Panc1 (cell line): ENCODE measurements around the gene PLOD3. TPM values are rescaled to one million over a fixed set of nuclear protein-coding genes. Genes with fewer than 3 reads are reported as not detected.

ENCODE experiments used
- ATAC-seq: fragments of 200-7000 bp; cut with Tn5 transposase; 2 replicates; pipeline ENCODE4 v1.9.1; 2020; ENCODE audit warnings: mild to moderate bottlenecking, moderate library complexity
- BruUV-seq: library from RNA; stranded (reverse); fragments of 400-500 nt; replicated peaks from 2 replicates; lab custom pipeline; 2021; lab: Mats Ljungman, UMichigan
- CTCF ChIA-PET: fragments of 300-600 bp; sonication (Branson Sonifier 250); formaldehyde crosslinking; loops from one replicate; lab custom pipeline; 2022; ENCODE audit warnings: antibody characterized with exemption; lab: Charles Lee
- POLR2A ChIA-PET: fragments of 300-600 bp; sonication (Branson Sonifier 250); formaldehyde crosslinking; loops from one replicate; lab custom pipeline; 2022; ENCODE audit warnings: antibody characterized with exemption; lab: Charles Lee
- DNase-seq: peaks from one replicate; pipeline ENCODE4 v3.0.0-alpha.2; 2010; ENCODE audit warnings: low read depth, low spot score
- H3K27ac ChIP-seq: 2 replicates; pipeline ENCODE4 v1.5.1; 2011; ENCODE audit warnings: mild to moderate bottlenecking, low read length, inconsistent platforms
- H3K27me3 ChIP-seq: fragments of 200-500 bp; sonication (Bioruptor generic); 2 replicates; pipeline ENCODE4 v1.6.0; 2014; ENCODE audit warnings: low read length, inconsistent platforms; ENCODE audit not compliant: control insufficient read depth, insufficient read depth
- H3K36me3 ChIP-seq: fragments of 200-500 bp; sonication (Bioruptor generic); 2 replicates; pipeline ENCODE4 v1.5.1; 2014; ENCODE audit warnings: inconsistent platforms, mild to moderate bottlenecking, low read length, moderate library complexity; ENCODE audit not compliant: control insufficient read depth, insufficient read depth
- H3K4me1 ChIP-seq: 2 replicates; pipeline ENCODE4 v1.5.1; 2011; ENCODE audit warnings: inconsistent platforms, mild to moderate bottlenecking, low read length, moderate library complexity; ENCODE audit not compliant: control insufficient read depth, insufficient read depth
- H3K4me3 ChIP-seq, 2 experiments: 2 replicates each; pipeline ENCODE4 v1.5.1; 2011 to 2012; ENCODE audit warnings: low read depth in 2 of 2, low read length in 2 of 2, mild to moderate bottlenecking in 2 of 2, inconsistent platforms in 1 of 2, moderate library complexity in 1 of 2
- H3K9me3 ChIP-seq: fragments of 200-500 bp; sonication (Bioruptor generic); 2 replicates; pipeline ENCODE4 v1.5.1; 2014; ENCODE audit warnings: low read depth, mild to moderate bottlenecking, inconsistent platforms, low read length, moderate library complexity; ENCODE audit not compliant: control insufficient read depth, insufficient read depth
- CTCF ChIP-seq: fragments of 450-650 bp; IDR thresholded peaks from 2 replicates; pipeline ENCODE4 v1.5.1; 2017; ENCODE audit warnings: mild to moderate bottlenecking
- POLR2AphosphoS5 ChIP-seq: IDR thresholded peaks from 2 replicates; pipeline ENCODE4 v1.6.1; 2012; ENCODE audit warnings: mild to moderate bottlenecking, low read depth, low read length, moderate library complexity
- REST ChIP-seq, 2 experiments: IDR thresholded peaks; 2 replicates each; pipeline ENCODE4 v1.6.1; 2011 to 2012; ENCODE audit warnings: low read depth in 2 of 2, control low read depth in 1 of 2, low read length in 1 of 2, mild to moderate bottlenecking in 1 of 2, moderate library complexity in 1 of 2; ENCODE audit not compliant: insufficient read depth in 1 of 2
- SIN3A ChIP-seq: IDR thresholded peaks from 2 replicates; pipeline ENCODE4 v1.6.1; 2012; ENCODE audit warnings: low read depth, mild to moderate bottlenecking, low read length, moderate library complexity, borderline replicate concordance; ENCODE audit not compliant: insufficient read depth
- TCF7L2 ChIP-seq: IDR thresholded peaks from 2 replicates; pipeline ENCODE4 v1.6.1; 2011; ENCODE audit warnings: mild to moderate bottlenecking, low read depth, low read length, inconsistent platforms
- in situ Hi-C: cut with HindIII; loops from 2 replicates; pipeline ENCODE4 v1.10.0; 2016; ENCODE audit warnings: low sequenced_read_pairs, low pct_unique_long_range_greater_than_20kb
- intact Hi-C: fragments of 100-400 bp; cut with micrococcal nuclease; formaldehyde crosslinking; loops from one replicate; pipeline ENCODE4 v1.10.0; 2022; ENCODE audit not compliant: unreplicated experiment
- total RNA-seq: library from RNA; stranded (reverse); gene quantifications from one replicate; pipeline ENCODE4 v1.2.1, GENCODE V29; 2021; ENCODE audit not compliant: unreplicated experiment

PLOD3 gene
- total RNA-seq, 1 experiment from 2014 or later: 93.0 TPM

- no peaks in the 10 kb centered on the region for H3K27me3 ChIP-seq
- H3K4me1 ChIP-seq: peaks cover 5% of the 10 kb centered on the region; the same call in 1 of the 2 replicates
- ChIA-PET POLR2A (no interaction called here), CTCF (interaction anchor here (1.3 kb wide), 1 partner anchor 10 kb away, joined by 4 read pairs; no protein-coding TSS in a partner anchor)
- in situ Hi-C loops (no loop called here), intact Hi-C loops (no loop called here)
- no peaks in the 10 kb centered on the region for H3K36me3 ChIP-seq
- no TSS peak for BruUV-seq
- no peak for TF ChIP-seq SIN3A
- no peak for TF ChIP-seq POLR2AphosphoS5
- TF ChIP-seq REST (IDR thresholded peaks at IDR 0.05; ENCODE audit: insufficient read depth in 1 of 2, low read depth in 2 of 2, low read length in 1 of 2): no peak
- TF ChIP-seq CTCF: no peak
- no peak for TF ChIP-seq TCF7L2
- H3K27ac ChIP-seq: no peak overlapping the region
- no peak overlapping the region for H3K4me3 ChIP-seq
- ATAC-seq (no peak), DNase-seq (no peak)
- no peaks in the 10 kb centered on the region for H3K9me3 ChIP-seq
Measured at GRCh38 chr7:101202603-101202918, 14.8 kb downstream of the PLOD3 start.

- H3K4me1 ChIP-seq: peaks cover 5% of the 10 kb centered on the region; the same call in 1 of the 2 replicates
- intact Hi-C loops (no loop called here), in situ Hi-C loops (no loop called here)
- H3K9me3 ChIP-seq: no peaks in the 10 kb centered on the region
- POLR2A ChIA-PET: no interaction called here
- no peaks in the 10 kb centered on the region for H3K27me3 ChIP-seq
- CTCF ChIA-PET: interaction anchor here (1.3 kb wide), 1 partner anchor 9 kb away, joined by 4 read pairs; no protein-coding TSS in a partner anchor
- no peaks in the 10 kb centered on the region for H3K36me3 ChIP-seq
- no peak; the same call in 1 of the 2 replicates for ATAC-seq
- no peak for DNase-seq
- no TSS peak for BruUV-seq
- H3K4me3 ChIP-seq: no peak overlapping the region
- TF ChIP-seq TCF7L2: no peak
- no peak for TF ChIP-seq CTCF
- no peak for TF ChIP-seq POLR2AphosphoS5
- no peak for TF ChIP-seq SIN3A
- no peak for TF ChIP-seq REST (IDR thresholded peaks at IDR 0.05; ENCODE audit: insufficient read depth in 1 of 2, low read depth in 2 of 2, low read length in 1 of 2)
- no peak overlapping the region for H3K27ac ChIP-seq
Measured at GRCh38 chr7:101201695-101202602, 15.4 kb downstream of the PLOD3 start.
